HEK293 (cell line): ENCODE results near the gene EPHA2.
A peak's percentile ranks its signal among the peaks of the same experiment; 100 is the strongest.

Source experiments
- BCL11A ChIP-seq: fragments of 450-650 bp; formaldehyde crosslinking; IDR thresholded peaks from 2 replicates; pipeline ENCODE4 v1.5.1; 2016; ENCODE audit warnings: low read depth, missing biosample characterization, missing genetic modification characterization
- EGR2 ChIP-seq: fragments of 450-650 bp; formaldehyde crosslinking; IDR thresholded peaks from 2 replicates; pipeline ENCODE4 v1.5.1; 2016; ENCODE audit warnings: low read depth, missing biosample characterization, missing genetic modification characterization
- KLF10 ChIP-seq: fragments of 450-650 bp; IDR thresholded peaks from 2 replicates; pipeline ENCODE4 v1.5.1; 2018; ENCODE audit warnings: missing biosample characterization, mild to moderate bottlenecking, missing genetic modification characterization
- KLF9 ChIP-seq: fragments of 450-650 bp; formaldehyde crosslinking; IDR thresholded peaks from 2 replicates; pipeline ENCODE4 v1.5.1; 2016; ENCODE audit warnings: missing biosample characterization, missing genetic modification characterization, low read depth
- OSR2 ChIP-seq: fragments of 450-650 bp; formaldehyde crosslinking; IDR thresholded peaks from 2 replicates; pipeline ENCODE4 v1.5.1; 2016; ENCODE audit warnings: missing biosample characterization, missing genetic modification characterization
- SCRT2 ChIP-seq: fragments of 450-650 bp; formaldehyde crosslinking; IDR thresholded peaks from 2 replicates; pipeline ENCODE4 v1.5.1; 2016; ENCODE audit warnings: missing biosample characterization, missing genetic modification characterization
- SP7 ChIP-seq: fragments of 450-650 bp; formaldehyde crosslinking; IDR thresholded peaks from 2 replicates; pipeline ENCODE4 v1.5.1; 2016; ENCODE audit warnings: missing biosample characterization, missing genetic modification characterization
- TRIM28 ChIP-seq: IDR thresholded peaks from 2 replicates; pipeline ENCODE4 v1.6.1; 2011; ENCODE audit warnings: low read length, control low read depth, borderline replicate concordance
- ZBTB20 ChIP-seq: fragments of 450-650 bp; formaldehyde crosslinking; IDR thresholded peaks from 2 replicates; pipeline ENCODE4 v1.5.1; 2016; ENCODE audit warnings: missing biosample characterization, missing genetic modification characterization
- ZNF292 ChIP-seq: fragments of 450-650 bp; formaldehyde crosslinking; IDR thresholded peaks from 2 replicates; pipeline ENCODE4 v1.5.1; 2016; ENCODE audit warnings: low read depth, missing biosample characterization, missing genetic modification characterization, borderline replicate concordance
- ZNF335 ChIP-seq: fragments of 450-650 bp; formaldehyde crosslinking; conservative IDR thresholded peaks from 2 replicates; pipeline ENCODE4 v1.5.1; 2016; ENCODE audit warnings: missing biosample characterization, missing genetic modification characterization
- ZNF561 ChIP-seq: fragments of 450-650 bp; IDR thresholded peaks from 2 replicates; pipeline ENCODE4 v1.5.1; 2018; ENCODE audit warnings: missing biosample characterization, missing genetic modification characterization, borderline replicate concordance
- ZNF571 ChIP-seq: fragments of 450-650 bp; formaldehyde crosslinking; IDR thresholded peaks from 2 replicates; pipeline ENCODE4 v1.5.0; 2017; ENCODE audit warnings: missing biosample characterization, missing genetic modification characterization
- ZNF654 ChIP-seq: fragments of 450-650 bp; formaldehyde crosslinking; IDR thresholded peaks from 2 replicates; pipeline ENCODE4 v1.5.1; 2016; ENCODE audit warnings: low read depth, missing biosample characterization, missing genetic modification characterization
- ZNF664 ChIP-seq: fragments of 450-650 bp; formaldehyde crosslinking; IDR thresholded peaks from 2 replicates; pipeline ENCODE4 v1.5.1; 2016; ENCODE audit warnings: missing biosample characterization, missing genetic modification characterization
- ZNF843 ChIP-seq: fragments of 450-650 bp; formaldehyde crosslinking; IDR thresholded peaks from 2 replicates; pipeline ENCODE4 v1.5.1; 2016; ENCODE audit warnings: missing biosample characterization, missing genetic modification characterization
- TF ChIP-seq, protein P1 (sequence below): fragments of 450-650 bp; formaldehyde crosslinking; IDR thresholded peaks from 2 replicates; pipeline ENCODE4 v1.5.1; 2016; ENCODE audit warnings: missing biosample characterization, missing genetic modification characterization
- TF ChIP-seq, protein P2 (sequence below): fragments of 450-650 bp; formaldehyde crosslinking; IDR thresholded peaks from 2 replicates; pipeline ENCODE4 v1.5.1; 2016; ENCODE audit warnings: missing biosample characterization, missing genetic modification characterization, borderline replicate concordance
- TF ChIP-seq, protein P3 (sequence below): fragments of 450-650 bp; formaldehyde crosslinking; IDR thresholded peaks from 2 replicates; pipeline ENCODE4 v1.5.1; 2016; ENCODE audit warnings: missing biosample characterization, missing genetic modification characterization, low read depth
- TF ChIP-seq, protein P4 (sequence below): fragments of 450-650 bp; formaldehyde crosslinking; IDR thresholded peaks from 2 replicates; pipeline ENCODE4 v1.5.1; 2017; ENCODE audit warnings: missing biosample characterization, missing genetic modification characterization
- TF ChIP-seq, protein P5 (sequence below): fragments of 450-650 bp; formaldehyde crosslinking; IDR thresholded peaks from 2 replicates; pipeline ENCODE4 v1.5.1; 2016; ENCODE audit warnings: missing biosample characterization, missing genetic modification characterization
- TF ChIP-seq, protein P6 (sequence below): fragments of 450-650 bp; formaldehyde crosslinking; IDR thresholded peaks from 2 replicates; pipeline ENCODE4 v1.5.1; 2017; ENCODE audit warnings: missing biosample characterization, missing genetic modification characterization
- TF ChIP-seq, protein P7 (sequence below): fragments of 450-650 bp; formaldehyde crosslinking; IDR thresholded peaks from 2 replicates; pipeline ENCODE4 v1.5.1; 2016; ENCODE audit warnings: missing biosample characterization, missing genetic modification characterization

Gene EPHA2

DNA sequence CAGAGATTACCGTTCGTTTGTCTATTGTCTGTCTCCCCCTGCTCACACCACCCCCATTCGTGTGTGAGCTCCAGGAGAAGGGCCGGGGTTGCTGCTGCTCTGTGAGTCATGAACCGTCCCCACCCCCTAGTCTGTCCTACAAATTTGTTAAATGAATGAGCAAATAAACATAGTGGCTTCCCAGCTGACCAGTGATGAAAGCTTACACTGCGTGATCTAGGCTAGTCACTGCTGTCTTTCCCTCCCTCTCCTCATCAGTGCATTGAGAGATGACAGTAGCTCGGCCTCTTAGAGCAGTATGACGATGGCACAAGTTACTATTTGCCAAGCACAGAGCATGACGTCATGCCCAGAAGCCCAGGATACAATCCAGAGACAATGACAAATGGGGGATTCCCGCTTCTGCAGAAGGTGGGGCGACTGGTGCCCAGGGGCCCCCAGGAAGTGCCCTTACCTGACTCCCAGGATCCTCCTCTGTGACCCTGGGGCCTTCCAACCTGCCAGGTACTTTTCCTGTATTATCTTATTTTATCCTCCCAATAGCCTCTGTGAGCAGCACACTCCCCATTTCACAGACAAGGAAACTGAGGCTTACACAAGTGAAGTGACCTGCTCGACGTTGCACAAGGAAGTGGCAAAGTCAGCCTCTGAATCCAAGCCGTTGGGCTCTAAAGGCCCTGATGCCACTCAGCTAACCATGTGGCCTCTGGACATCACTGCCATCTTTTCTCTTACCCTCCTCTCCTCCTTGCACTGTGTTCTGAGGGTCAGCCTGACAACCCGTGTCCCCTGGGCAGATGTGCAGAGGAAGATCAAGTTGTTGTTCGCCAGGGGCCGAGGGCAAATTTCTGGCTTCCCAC is 8.6 kb upstream of the EPHA2 start (continued):
- TF ChIP-seq, protein P1, sequence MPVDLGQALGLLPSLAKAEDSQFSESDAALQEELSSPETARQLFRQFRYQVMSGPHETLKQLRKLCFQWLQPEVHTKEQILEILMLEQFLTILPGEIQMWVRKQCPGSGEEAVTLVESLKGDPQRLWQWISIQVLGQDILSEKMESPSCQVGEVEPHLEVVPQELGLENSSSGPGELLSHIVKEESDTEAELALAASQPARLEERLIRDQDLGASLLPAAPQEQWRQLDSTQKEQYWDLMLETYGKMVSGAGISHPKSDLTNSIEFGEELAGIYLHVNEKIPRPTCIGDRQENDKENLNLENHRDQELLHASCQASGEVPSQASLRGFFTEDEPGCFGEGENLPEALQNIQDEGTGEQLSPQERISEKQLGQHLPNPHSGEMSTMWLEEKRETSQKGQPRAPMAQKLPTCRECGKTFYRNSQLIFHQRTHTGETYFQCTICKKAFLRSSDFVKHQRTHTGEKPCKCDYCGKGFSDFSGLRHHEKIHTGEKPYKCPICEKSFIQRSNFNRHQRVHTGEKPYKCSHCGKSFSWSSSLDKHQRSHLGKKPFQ (tag by site-specific recombination), result peak; percentile 90
- TF ChIP-seq, protein P2, sequence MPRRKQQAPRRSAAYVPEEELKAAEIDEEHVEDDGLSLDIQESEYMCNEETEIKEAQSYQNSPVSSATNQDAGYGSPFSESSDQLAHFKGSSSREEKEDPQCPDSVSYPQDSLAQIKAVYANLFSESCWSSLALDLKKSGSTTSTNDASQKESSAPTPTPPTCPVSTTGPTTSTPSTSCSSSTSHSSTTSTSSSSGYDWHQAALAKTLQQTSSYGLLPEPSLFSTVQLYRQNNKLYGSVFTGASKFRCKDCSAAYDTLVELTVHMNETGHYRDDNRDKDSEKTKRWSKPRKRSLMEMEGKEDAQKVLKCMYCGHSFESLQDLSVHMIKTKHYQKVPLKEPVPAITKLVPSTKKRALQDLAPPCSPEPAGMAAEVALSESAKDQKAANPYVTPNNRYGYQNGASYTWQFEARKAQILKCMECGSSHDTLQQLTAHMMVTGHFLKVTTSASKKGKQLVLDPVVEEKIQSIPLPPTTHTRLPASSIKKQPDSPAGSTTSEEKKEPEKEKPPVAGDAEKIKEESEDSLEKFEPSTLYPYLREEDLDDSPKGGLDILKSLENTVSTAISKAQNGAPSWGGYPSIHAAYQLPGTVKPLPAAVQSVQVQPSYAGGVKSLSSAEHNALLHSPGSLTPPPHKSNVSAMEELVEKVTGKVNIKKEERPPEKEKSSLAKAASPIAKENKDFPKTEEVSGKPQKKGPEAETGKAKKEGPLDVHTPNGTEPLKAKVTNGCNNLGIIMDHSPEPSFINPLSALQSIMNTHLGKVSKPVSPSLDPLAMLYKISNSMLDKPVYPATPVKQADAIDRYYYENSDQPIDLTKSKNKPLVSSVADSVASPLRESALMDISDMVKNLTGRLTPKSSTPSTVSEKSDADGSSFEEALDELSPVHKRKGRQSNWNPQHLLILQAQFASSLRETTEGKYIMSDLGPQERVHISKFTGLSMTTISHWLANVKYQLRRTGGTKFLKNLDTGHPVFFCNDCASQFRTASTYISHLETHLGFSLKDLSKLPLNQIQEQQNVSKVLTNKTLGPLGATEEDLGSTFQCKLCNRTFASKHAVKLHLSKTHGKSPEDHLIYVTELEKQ (tag by site-specific recombination), result peak; percentile 93
- TF ChIP-seq, protein P3, sequence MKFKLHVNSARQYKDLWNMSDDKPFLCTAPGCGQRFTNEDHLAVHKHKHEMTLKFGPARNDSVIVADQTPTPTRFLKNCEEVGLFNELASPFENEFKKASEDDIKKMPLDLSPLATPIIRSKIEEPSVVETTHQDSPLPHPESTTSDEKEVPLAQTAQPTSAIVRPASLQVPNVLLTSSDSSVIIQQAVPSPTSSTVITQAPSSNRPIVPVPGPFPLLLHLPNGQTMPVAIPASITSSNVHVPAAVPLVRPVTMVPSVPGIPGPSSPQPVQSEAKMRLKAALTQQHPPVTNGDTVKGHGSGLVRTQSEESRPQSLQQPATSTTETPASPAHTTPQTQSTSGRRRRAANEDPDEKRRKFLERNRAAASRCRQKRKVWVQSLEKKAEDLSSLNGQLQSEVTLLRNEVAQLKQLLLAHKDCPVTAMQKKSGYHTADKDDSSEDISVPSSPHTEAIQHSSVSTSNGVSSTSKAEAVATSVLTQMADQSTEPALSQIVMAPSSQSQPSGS (tag by site-specific recombination), result peak; percentile 99
- TF ChIP-seq SCRT2 (tag by site-specific recombination), result peak; percentile 43; the same call in 1 of the 2 replicates
- peak; percentile 98 for TF ChIP-seq OSR2
- TF ChIP-seq TRIM28, result peak; percentile 38; the same call in 1 of the 2 replicates
- TF ChIP-seq KLF9 (tag by site-specific recombination), result peak; percentile 77
- no peak for TF ChIP-seq ZNF335 (tag by site-specific recombination)
- TF ChIP-seq BCL11A (tag by site-specific recombination), result peak; percentile 97; the same call in 1 of the 2 replicates
- no peak for TF ChIP-seq ZNF292
- TF ChIP-seq, protein P4, sequence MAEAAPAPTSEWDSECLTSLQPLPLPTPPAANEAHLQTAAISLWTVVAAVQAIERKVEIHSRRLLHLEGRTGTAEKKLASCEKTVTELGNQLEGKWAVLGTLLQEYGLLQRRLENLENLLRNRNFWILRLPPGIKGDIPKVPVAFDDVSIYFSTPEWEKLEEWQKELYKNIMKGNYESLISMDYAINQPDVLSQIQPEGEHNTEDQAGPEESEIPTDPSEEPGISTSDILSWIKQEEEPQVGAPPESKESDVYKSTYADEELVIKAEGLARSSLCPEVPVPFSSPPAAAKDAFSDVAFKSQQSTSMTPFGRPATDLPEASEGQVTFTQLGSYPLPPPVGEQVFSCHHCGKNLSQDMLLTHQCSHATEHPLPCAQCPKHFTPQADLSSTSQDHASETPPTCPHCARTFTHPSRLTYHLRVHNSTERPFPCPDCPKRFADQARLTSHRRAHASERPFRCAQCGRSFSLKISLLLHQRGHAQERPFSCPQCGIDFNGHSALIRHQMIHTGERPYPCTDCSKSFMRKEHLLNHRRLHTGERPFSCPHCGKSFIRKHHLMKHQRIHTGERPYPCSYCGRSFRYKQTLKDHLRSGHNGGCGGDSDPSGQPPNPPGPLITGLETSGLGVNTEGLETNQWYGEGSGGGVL (tag by site-specific recombination), result peak; percentile 87
- TF ChIP-seq ZBTB20 (tag by site-specific recombination), result peak; percentile 46; the same call in 1 of the 2 replicates
- TF ChIP-seq, protein P5, sequence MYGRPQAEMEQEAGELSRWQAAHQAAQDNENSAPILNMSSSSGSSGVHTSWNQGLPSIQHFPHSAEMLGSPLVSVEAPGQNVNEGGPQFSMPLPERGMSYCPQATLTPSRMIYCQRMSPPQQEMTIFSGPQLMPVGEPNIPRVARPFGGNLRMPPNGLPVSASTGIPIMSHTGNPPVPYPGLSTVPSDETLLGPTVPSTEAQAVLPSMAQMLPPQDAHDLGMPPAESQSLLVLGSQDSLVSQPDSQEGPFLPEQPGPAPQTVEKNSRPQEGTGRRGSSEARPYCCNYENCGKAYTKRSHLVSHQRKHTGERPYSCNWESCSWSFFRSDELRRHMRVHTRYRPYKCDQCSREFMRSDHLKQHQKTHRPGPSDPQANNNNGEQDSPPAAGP (tag by site-specific recombination), result peak; percentile 99
- TF ChIP-seq, protein P6, sequence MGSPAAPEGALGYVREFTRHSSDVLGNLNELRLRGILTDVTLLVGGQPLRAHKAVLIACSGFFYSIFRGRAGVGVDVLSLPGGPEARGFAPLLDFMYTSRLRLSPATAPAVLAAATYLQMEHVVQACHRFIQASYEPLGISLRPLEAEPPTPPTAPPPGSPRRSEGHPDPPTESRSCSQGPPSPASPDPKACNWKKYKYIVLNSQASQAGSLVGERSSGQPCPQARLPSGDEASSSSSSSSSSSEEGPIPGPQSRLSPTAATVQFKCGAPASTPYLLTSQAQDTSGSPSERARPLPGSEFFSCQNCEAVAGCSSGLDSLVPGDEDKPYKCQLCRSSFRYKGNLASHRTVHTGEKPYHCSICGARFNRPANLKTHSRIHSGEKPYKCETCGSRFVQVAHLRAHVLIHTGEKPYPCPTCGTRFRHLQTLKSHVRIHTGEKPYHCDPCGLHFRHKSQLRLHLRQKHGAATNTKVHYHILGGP (tag by site-specific recombination), result no peak
- TF ChIP-seq ZNF561, result 0 out of 2 replicates have a peak, but pooled peaks have one; percentile 35
- no peak for TF ChIP-seq ZNF571 (tag by site-specific recombination)
- peak; percentile 82 for TF ChIP-seq ZNF843 (tag by site-specific recombination)
- TF ChIP-seq KLF10, result peak; percentile 94
- TF ChIP-seq, protein P7, sequence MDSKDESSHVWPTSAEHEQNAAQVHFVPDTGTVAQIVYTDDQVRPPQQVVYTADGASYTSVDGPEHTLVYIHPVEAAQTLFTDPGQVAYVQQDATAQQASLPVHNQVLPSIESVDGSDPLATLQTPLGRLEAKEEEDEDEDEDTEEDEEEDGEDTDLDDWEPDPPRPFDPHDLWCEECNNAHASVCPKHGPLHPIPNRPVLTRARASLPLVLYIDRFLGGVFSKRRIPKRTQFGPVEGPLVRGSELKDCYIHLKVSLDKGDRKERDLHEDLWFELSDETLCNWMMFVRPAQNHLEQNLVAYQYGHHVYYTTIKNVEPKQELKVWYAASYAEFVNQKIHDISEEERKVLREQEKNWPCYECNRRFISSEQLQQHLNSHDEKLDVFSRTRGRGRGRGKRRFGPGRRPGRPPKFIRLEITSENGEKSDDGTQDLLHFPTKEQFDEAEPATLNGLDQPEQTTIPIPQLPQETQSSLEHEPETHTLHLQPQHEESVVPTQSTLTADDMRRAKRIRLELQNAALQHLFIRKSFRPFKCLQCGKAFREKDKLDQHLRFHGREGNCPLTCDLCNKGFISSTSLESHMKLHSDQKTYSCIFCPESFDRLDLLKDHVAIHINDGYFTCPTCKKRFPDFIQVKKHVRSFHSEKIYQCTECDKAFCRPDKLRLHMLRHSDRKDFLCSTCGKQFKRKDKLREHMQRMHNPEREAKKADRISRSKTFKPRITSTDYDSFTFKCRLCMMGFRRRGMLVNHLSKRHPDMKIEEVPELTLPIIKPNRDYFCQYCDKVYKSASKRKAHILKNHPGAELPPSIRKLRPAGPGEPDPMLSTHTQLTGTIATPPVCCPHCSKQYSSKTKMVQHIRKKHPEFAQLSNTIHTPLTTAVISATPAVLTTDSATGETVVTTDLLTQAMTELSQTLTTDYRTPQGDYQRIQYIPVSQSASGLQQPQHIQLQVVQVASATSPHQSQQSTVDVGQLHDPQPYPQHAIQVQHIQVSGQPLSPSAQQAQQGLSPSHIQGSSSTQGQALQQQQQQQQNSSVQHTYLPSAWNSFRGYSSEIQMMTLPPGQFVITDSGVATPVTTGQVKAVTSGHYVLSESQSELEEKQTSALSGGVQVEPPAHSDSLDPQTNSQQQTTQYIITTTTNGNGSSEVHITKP, result peak; percentile 49; the same call in 1 of the 2 replicates
- peak; percentile 99 for TF ChIP-seq ZNF664 (tag by site-specific recombination)
- TF ChIP-seq EGR2 (tag by site-specific recombination), result 0 out of 2 replicates have a peak, but pooled peaks have one; percentile 17
- TF ChIP-seq ZNF654 (tag by site-specific recombination), result no peak
- TF ChIP-seq SP7 (tag by site-specific recombination), result peak; percentile 97
